GM12878 (cell line): ENCODE data around the gene RBAK. TPM values are rescaled to one million over a fixed set of nuclear protein-coding genes. Genes with fewer than 3 reads are reported as not detected.

ENCODE experiments used
- DPF2 ChIP-seq: fragments of 450-650 bp; IDR thresholded peaks from 2 replicates; pipeline ENCODE4 v1.6.1; 2017; ENCODE audit warnings: mild to moderate bottlenecking
- MEF2B ChIP-seq: fragments of 450-650 bp; IDR thresholded peaks from 2 replicates; pipeline ENCODE4 v1.6.1; 2018; ENCODE audit warnings: mild to moderate bottlenecking, moderate library complexity; ENCODE audit not compliant: partially characterized antibody, poor library complexity, severe bottlenecking
- NFYB ChIP-seq: IDR thresholded peaks from 2 replicates; pipeline ENCODE4 v1.6.1; 2011; ENCODE audit warnings: low read depth, mild to moderate bottlenecking, low read length, improper control_type of control experiment, moderate library complexity; ENCODE audit not compliant: insufficient read depth
- POLR2AphosphoS2 ChIP-seq: IDR thresholded peaks from 2 replicates; pipeline ENCODE4 v1.6.1; 2011; ENCODE audit warnings: low read depth, mild to moderate bottlenecking, low read length, improper control_type of control experiment, moderate library complexity
- RAD21 ChIP-seq: IDR thresholded peaks from 2 replicates; pipeline ENCODE4 v1.6.1; 2011; ENCODE audit warnings: mild to moderate bottlenecking, low read depth, low read length, moderate library complexity; ENCODE audit not compliant: insufficient read depth
- RB1 ChIP-seq: fragments of 450-650 bp; formaldehyde crosslinking; IDR thresholded peaks from 2 replicates; pipeline ENCODE4 v1.6.1; 2017; ENCODE audit warnings: mild to moderate bottlenecking, borderline replicate concordance
- SMAD1 ChIP-seq: fragments of 450-650 bp; IDR thresholded peaks from 2 replicates; pipeline ENCODE4 v1.6.1; 2018; ENCODE audit warnings: mild to moderate bottlenecking, low read depth; ENCODE audit not compliant: partially characterized antibody
- STAT1 ChIP-seq: fragments of 450-650 bp; conservative IDR thresholded peaks from 2 replicates; pipeline ENCODE4 v1.6.1; 2014; ENCODE audit warnings: antibody characterized with exemption, mild to moderate bottlenecking
- ZSCAN29 ChIP-seq: fragments of 450-650 bp; IDR thresholded peaks from 2 replicates; pipeline ENCODE4 v1.6.1; 2017; ENCODE audit warnings: mild to moderate bottlenecking, moderate library complexity
- polyA plus RNA-seq, 11 experiments: library from polyadenylated mRNA; depleted of rRNA in 4 of 11; unstranded in 6 of 11; stranded (reverse) in 5 of 11; fragments of >200 nt; fragmentation: Nextera tagmentation in 4 of 11; fragmentation: Illumina TruSeq in 1 of 11; extraction: Ambion mirVana in 4 of 11; extraction: Trizol in 1 of 11; gene quantifications; 1 replicate in 1 of 11; 2 replicates in 10 of 11; pipeline versions ENCODE4 v1.2.1 to v1.2.3, GENCODE V29; 2011 to 2016; ENCODE audit warnings: inconsistent platforms in 2 of 11, missing spikeins in 2 of 11, low read depth in 1 of 11
- total RNA-seq, 4 experiments: library from RNA; depleted of rRNA in 3 of 4; stranded (reverse); fragments of >200 nt in 3 of 4; fragmentation: Illumina TruSeq in 1 of 4; extraction: Trizol in 1 of 4; gene quantifications; 2 replicates each; pipeline versions ENCODE4 v1.2.1 to v1.2.3, GENCODE V29; 2013 to 2021
- TF ChIP-seq, protein P1 (sequence below): fragments of 450-650 bp; formaldehyde crosslinking; IDR thresholded peaks from 2 replicates; pipeline ENCODE4 v1.4.0; 2022; ENCODE audit warnings: mild to moderate bottlenecking, moderate library complexity
- TF ChIP-seq, protein P2 (sequence below): fragments of 450-650 bp; formaldehyde crosslinking; IDR thresholded peaks from 2 replicates; pipeline ENCODE4 v1.5.0; 2022; ENCODE audit warnings: mild to moderate bottlenecking, missing genetic modification characterization
- TF ChIP-seq, protein P3 (sequence below): IDR thresholded peaks from 2 replicates; pipeline ENCODE4 v1.6.1; 2011; ENCODE audit warnings: borderline replicate concordance, low read depth, mild to moderate bottlenecking, moderate library complexity, low read length; ENCODE audit not compliant: insufficient read depth, poor library complexity, severe bottlenecking
- TF ChIP-seq, protein P4 (sequence below): fragments of 450-650 bp; IDR thresholded peaks from 2 replicates; pipeline ENCODE4 v1.6.1; 2017; ENCODE audit warnings: mild to moderate bottlenecking, low read depth, inconsistent platforms; ENCODE audit not compliant: poor library complexity, severe bottlenecking

Gene RBAK
- total and polyA plus RNA-seq, 10 of the 15 experiments (the other 5 are each of a cell fraction or from before 2014, with no cell fraction given) = 1.9 to 10.2 (median 5.9) TPM

DNA sequence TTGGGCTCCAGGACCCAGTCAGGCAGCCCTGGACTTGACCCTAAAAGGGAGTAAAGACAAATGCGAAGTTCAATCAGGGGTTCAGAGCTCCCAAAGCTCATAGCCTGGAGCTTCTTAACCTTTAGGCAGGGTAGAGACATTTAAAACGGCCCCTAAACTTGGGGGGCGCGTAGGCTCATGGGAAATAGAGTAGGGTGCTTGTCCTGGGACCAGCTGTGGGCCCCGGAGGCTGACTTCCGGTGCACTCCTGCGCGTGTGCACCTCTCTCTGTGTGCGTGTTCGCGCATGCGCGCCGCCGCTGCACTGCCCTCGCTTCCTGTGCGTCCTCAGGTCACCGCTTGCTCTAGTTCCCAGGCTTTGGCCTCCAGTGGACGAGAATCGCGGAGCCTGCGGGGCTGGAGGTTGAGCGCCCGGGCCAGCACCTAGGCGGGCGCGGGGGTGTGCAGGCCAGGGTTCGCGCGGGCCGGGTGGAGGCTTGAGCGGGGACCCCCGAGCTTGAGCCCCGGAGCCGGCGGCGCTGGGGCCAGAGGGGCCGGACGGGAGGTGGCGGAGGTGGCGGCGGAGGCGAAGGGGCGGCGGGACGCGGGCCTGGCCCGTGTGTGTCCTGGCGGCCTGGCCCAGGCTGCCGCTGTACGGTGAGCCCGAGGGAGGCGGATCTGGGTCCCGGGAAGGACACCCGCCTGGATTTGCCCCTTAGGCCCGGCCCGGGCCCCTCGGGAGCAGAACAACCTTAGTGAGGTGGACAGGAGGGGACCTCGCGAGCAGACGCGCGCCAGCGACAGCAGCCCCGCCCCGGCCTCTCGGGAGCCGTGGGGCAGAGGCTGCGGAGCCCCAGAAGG, at the start of gene RBAK (continued):
- TF ChIP-seq NFYB = no peak
- TF ChIP-seq, protein P1, sequence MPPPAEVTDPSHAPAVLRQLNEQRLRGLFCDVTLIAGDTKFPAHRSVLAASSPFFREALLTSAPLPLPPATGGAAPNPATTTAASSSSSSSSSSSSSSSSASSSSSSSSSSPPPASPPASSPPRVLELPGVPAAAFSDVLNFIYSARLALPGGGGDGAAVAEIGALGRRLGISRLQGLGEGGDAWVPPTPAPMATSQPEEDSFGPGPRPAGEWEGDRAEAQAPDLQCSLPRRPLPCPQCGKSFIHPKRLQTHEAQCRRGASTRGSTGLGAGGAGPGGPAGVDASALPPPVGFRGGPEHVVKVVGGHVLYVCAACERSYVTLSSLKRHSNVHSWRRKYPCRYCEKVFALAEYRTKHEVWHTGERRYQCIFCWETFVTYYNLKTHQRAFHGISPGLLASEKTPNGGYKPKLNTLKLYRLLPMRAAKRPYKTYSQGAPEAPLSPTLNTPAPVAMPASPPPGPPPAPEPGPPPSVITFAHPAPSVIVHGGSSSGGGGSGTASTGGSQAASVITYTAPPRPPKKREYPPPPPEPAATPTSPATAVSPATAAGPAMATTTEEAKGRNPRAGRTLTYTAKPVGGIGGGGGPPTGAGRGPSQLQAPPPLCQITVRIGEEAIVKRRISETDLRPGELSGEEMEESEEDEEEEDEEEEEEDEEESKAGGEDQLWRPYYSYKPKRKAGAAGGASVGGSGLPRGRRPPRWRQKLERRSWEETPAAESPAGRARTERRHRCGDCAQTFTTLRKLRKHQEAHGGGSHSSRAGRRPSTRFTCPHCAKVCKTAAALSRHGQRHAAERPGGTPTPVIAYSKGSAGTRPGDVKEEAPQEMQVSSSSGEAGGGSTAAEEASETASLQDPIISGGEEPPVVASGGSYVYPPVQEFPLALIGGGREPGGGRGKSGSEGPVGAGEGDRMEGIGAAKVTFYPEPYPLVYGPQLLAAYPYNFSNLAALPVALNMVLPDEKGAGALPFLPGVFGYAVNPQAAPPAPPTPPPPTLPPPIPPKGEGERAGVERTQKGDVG (CRISPR knock-in tag) = no peak
- no peak for TF ChIP-seq STAT1
- no peak for TF ChIP-seq RAD21
- TF ChIP-seq, protein P2, sequence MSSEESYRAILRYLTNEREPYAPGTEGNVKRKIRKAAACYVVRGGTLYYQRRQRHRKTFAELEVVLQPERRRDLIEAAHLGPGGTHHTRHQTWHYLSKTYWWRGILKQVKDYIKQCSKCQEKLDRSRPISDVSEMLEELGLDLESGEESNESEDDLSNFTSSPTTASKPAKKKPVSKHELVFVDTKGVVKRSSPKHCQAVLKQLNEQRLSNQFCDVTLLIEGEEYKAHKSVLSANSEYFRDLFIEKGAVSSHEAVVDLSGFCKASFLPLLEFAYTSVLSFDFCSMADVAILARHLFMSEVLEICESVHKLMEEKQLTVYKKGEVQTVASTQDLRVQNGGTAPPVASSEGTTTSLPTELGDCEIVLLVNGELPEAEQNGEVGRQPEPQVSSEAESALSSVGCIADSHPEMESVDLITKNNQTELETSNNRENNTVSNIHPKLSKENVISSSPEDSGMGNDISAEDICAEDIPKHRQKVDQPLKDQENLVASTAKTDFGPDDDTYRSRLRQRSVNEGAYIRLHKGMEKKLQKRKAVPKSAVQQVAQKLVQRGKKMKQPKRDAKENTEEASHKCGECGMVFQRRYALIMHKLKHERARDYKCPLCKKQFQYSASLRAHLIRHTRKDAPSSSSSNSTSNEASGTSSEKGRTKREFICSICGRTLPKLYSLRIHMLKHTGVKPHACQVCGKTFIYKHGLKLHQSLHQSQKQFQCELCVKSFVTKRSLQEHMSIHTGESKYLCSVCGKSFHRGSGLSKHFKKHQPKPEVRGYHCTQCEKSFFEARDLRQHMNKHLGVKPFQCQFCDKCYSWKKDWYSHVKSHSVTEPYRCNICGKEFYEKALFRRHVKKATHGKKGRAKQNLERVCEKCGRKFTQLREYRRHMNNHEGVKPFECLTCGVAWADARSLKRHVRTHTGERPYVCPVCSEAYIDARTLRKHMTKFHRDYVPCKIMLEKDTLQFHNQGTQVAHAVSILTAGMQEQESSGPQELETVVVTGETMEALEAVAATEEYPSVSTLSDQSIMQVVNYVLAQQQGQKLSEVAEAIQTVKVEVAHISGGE = no peak
- peak; percentile 36 for TF ChIP-seq SMAD1
- TF ChIP-seq, protein P3, sequence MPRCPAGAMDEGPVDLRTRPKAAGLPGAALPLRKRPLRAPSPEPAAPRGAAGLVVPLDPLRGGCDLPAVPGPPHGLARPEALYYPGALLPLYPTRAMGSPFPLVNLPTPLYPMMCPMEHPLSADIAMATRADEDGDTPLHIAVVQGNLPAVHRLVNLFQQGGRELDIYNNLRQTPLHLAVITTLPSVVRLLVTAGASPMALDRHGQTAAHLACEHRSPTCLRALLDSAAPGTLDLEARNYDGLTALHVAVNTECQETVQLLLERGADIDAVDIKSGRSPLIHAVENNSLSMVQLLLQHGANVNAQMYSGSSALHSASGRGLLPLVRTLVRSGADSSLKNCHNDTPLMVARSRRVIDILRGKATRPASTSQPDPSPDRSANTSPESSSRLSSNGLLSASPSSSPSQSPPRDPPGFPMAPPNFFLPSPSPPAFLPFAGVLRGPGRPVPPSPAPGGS = no peak
- no peak for TF ChIP-seq RB1
- TF ChIP-seq MEF2B = no peak
- peak; percentile 73 for TF ChIP-seq DPF2
- no peak for TF ChIP-seq ZSCAN29
- TF ChIP-seq, protein P4, sequence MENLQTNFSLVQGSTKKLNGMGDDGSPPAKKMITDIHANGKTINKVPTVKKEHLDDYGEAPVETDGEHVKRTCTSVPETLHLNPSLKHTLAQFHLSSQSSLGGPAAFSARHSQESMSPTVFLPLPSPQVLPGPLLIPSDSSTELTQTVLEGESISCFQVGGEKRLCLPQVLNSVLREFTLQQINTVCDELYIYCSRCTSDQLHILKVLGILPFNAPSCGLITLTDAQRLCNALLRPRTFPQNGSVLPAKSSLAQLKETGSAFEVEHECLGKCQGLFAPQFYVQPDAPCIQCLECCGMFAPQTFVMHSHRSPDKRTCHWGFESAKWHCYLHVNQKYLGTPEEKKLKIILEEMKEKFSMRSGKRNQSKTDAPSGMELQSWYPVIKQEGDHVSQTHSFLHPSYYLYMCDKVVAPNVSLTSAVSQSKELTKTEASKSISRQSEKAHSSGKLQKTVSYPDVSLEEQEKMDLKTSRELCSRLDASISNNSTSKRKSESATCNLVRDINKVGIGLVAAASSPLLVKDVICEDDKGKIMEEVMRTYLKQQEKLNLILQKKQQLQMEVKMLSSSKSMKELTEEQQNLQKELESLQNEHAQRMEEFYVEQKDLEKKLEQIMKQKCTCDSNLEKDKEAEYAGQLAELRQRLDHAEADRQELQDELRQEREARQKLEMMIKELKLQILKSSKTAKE = no peak
- TF ChIP-seq POLR2AphosphoS2 = no peak
